Muscle of leg (tissue), 11 donors: ENCODE results near the gene PCDHB10. TPM values are rescaled to one million over a fixed set of nuclear protein-coding genes. Genes with fewer than 3 reads are reported as not detected.
"Not testable (repeated sequence)": the region's sequence is repeated elsewhere in the genome, so short reads cannot be mapped to it uniquely, and the experiment has no call there.

Source experiments
- DNase-seq: peaks from one replicate; pipeline ENCODE4 v3.0.0; 2013
- H3K27ac ChIP-seq: one replicate; pipeline ENCODE4 v1.5.1; 2013; ENCODE audit warnings: mild to moderate bottlenecking, low read length, control low read depth
- H3K27me3 ChIP-seq: one replicate; pipeline ENCODE4 v1.6.1; 2013; ENCODE audit warnings: low read length; ENCODE audit not compliant: control insufficient read depth, insufficient read depth
- H3K36me3 ChIP-seq: one replicate; pipeline ENCODE4 v1.6.1; 2013; ENCODE audit warnings: low read length; ENCODE audit not compliant: control insufficient read depth, insufficient read depth
- H3K4me1 ChIP-seq: one replicate; pipeline ENCODE4 v1.6.1; 2013; ENCODE audit warnings: low read length; ENCODE audit not compliant: control insufficient read depth, insufficient read depth
- H3K4me3 ChIP-seq: one replicate; pipeline ENCODE4 v1.5.1; 2013; ENCODE audit warnings: low read length, control low read depth
- H3K9me3 ChIP-seq: replicated peaks from 2 replicates; pipeline ENCODE4 v1.6.1; 2013; ENCODE audit warnings: low read depth, low read length; ENCODE audit not compliant: control insufficient read depth
- WGBS: methylation state at CpG from one replicate; pipeline ENCODE4 v1.1.5; 2013; ENCODE audit warnings: missing lambda C conversion rate; ENCODE audit not compliant: insufficient coverage; 5-methylcytosine and 5-hydroxymethylcytosine counted together
- polyA plus RNA-seq, 8 donors: library from polyadenylated mRNA; unstranded; fragments of 120-200 nt; gene quantifications; one replicate each; pipeline versions ENCODE4 v1.2.1 to v1.2.3, GENCODE V29; 2013; ENCODE audit warnings: inconsistent platforms in 1 of 8, low replicate concordance in 1 of 8; ENCODE audit not compliant: insufficient read length in 8 of 8, insufficient read depth in 1 of 8
- total RNA-seq: library from RNA; stranded (reverse); fragments of 120-200 nt; gene quantifications from one replicate; pipeline ENCODE4 v1.2.4, GENCODE V29; 2013

Gene PCDHB10
- total and polyA plus RNA-seq, 9 donors, result 2.1 to 5.1 (median 4.7) TPM

- peaks cover 30% of the 10 kb centered on the region for H3K9me3 ChIP-seq
- H3K4me3 ChIP-seq, H3K4me1 ChIP-seq, DNase-seq, H3K27ac ChIP-seq, H3K36me3 ChIP-seq: not testable (repeated sequence)
- peaks cover 11% of the 10 kb centered on the region for H3K27me3 ChIP-seq
- 24% methylated on average over 25 of the region's 28 CpGs for WGBS
Measured at GRCh38 chr5:141157901-141158300, 34.3 kb upstream of the PCDHB10 start.

GRCh38 chr5:141172381-141173204, 19.6 kb upstream of the PCDHB10 start, which contains the start of gene PCDHB7:
Gene PCDHB7, plus strand, starts transcription at chr5:141172644. Its CDS starts 192 bp downstream, at chr5:141172836.
- peak; percentile 40 for DNase-seq
- H3K4me3 ChIP-seq, result peak within 1 kb of the TSS; percentile 14
- H3K4me1 ChIP-seq, result no peaks in the 10 kb centered on the region
- H3K36me3 ChIP-seq, result no peaks in the 10 kb centered on the region
- H3K9me3 ChIP-seq, result peaks cover 19% of the 10 kb centered on the region
- WGBS, result 36% methylated on average over 12 of the region's 20 CpGs
- H3K27ac ChIP-seq, result no peak within 1 kb of the TSS
- peaks cover 13% of the 10 kb centered on the region for H3K27me3 ChIP-seq

DNA sequence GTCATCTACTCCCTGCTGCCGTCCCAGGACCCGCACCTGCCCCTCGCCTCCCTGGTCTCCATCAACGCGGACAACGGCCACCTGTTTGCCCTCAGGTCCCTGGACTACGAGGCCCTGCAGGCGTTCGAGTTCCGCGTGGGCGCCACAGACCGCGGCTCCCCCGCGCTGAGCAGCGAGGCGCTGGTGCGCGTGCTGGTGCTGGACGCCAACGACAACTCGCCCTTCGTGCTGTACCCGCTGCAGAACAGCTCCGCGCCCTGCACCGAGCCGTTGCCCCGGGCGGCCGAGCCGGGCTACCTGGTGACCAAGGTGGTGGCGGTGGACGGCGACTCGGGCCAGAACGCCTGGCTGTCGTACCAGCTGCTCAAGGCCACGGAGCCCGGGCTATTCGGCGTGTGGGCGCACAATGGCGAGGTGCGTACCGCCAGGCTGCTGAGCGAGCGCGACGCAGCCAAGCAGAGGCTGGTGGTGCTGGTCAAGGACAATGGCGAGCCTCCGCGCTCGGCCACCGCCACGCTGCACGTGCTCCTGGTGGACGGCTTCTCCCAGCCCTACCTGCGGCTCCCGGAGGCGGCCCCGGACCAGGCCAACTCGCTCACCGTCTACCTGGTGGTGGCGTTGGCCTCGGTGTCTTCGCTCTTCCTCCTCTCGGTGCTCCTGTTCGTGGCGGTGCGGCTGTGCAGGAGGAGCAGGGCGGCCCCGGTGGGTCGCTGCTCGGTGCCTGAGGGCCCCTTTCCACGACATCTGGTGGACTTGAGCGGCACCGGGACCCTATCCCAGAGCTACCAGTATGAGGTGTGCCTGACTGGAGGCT, 17.7 kb upstream of the PCDHB10 start:
- not testable (repeated sequence) for H3K27ac ChIP-seq, DNase-seq, H3K4me1 ChIP-seq, H3K36me3 ChIP-seq, H3K4me3 ChIP-seq
- 34% methylated on average over 64 of the region's 79 CpGs for WGBS
- peaks cover 19% of the 10 kb centered on the region for H3K9me3 ChIP-seq
- peaks cover 13% of the 10 kb centered on the region for H3K27me3 ChIP-seq

- Histone ChIP-seq H3K27ac (no peak overlapping the region), H3K36me3 (no peaks in the 10 kb centered on the region), H3K27me3 (peaks cover 16% of the 10 kb centered on the region), H3K4me1 (no peaks in the 10 kb centered on the region), H3K9me3 (peaks cover 22% of the 10 kb centered on the region), H3K4me3 (no peak overlapping the region)
- no CpG with 5 or more reads among the region's 1 CpG for WGBS
- no peak for DNase-seq
Measured at GRCh38 chr5:141175933-141176332, 16.2 kb upstream of the PCDHB10 start.

DNA sequence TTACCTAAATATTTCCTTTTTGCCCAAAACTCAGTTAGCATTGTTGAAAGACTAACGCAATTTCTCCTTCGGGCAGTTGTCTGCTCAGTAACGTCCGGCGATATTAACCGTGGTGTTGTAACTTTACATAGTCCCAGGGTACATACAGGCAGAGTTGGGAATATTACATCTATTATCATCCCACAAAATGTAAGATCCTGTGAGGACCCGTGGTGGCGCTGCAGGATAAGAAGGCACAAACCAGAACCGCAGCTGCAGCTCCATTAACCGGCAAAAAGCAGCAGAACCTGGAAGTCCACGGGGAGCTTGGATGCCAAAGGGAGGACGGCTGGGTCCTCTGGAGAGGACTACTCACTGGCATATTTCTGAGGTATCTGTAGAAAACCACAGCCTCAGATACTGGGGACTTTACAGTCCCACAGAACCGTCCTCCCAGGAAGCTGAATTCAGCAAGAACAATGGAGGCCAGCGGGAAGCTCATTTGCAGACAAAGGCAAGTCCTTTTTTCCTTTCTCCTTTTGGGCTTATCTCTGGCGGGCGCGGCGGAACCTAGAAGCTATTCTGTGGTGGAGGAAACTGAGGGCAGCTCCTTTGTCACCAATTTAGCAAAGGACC, 14.5 kb upstream of the PCDHB10 start, which contains the start of gene PCDHB8:
Gene PCDHB8 (plus strand): TSS at position 214 of the 615 bp plus-strand sequence. CDS start 245 bp downstream, at position 459.
- not testable (repeated sequence) for DNase-seq, H3K36me3 ChIP-seq, H3K4me3 ChIP-seq, H3K4me1 ChIP-seq, H3K27ac ChIP-seq
- Histone ChIP-seq H3K9me3 (peaks cover 24% of the 10 kb centered on the region), H3K27me3 (peaks cover 16% of the 10 kb centered on the region)
- WGBS, result 43% methylated on average over 3 of the region's 18 CpGs

- WGBS, result 30% methylated on average over 22 of the region's 39 CpGs
- H3K4me1 ChIP-seq, H3K27me3 ChIP-seq, H3K27ac ChIP-seq, DNase-seq, H3K4me3 ChIP-seq, H3K36me3 ChIP-seq: not testable (repeated sequence)
- H3K9me3 ChIP-seq, result peaks cover 18% of the 10 kb centered on the region
Measured at GRCh38 chr5:141179371-141179770, 12.8 kb upstream of the PCDHB10 start.

DNA sequence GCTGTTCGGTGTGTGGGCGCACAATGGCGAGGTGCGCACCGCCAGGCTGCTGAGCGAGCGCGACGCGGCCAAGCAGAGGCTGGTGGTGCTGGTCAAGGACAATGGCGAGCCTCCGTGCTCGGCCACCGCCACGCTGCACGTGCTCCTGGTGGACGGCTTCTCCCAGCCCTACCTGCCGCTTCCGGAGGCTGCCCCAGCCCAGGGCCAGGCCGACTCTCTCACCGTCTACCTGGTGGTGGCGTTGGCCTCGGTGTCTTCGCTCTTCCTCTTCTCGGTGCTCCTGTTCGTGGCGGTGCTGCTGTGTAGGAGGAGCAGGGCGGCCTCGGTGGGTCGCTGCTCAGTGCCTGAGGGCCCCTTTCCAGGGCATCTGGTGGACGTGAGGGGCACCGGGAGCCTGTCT, 12.3 kb upstream of the PCDHB10 start:
- not testable (repeated sequence) for DNase-seq, H3K4me1 ChIP-seq, H3K36me3 ChIP-seq, H3K27ac ChIP-seq, H3K4me3 ChIP-seq
- Histone ChIP-seq H3K27me3 (peaks cover 13% of the 10 kb centered on the region), H3K9me3 (peaks cover 21% of the 10 kb centered on the region)
- 28% methylated on average over 18 of the region's 32 CpGs for WGBS

DNA sequence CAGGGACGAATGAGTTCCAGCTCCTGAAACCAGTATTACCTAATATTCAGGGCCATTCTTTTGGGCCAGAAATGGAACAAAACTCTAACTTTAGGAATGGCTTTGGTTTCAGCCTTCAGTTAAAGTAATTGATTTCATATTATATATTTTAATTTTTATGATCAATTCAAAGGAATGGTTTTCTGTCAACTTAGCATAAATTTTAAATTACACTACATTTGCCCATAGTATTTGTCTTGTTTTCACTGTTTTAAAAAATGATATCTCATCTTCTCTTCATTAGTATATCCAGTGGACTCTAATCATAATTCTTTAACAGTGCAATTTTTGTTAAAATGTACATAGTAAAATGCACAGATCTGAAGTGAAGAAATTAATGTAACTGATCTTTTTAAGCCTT, 11.8 kb upstream of the PCDHB10 start:
- Histone ChIP-seq H3K27me3 (peaks cover 13% of the 10 kb centered on the region), H3K9me3 (peaks cover 21% of the 10 kb centered on the region), H3K27ac (no peak overlapping the region), H3K36me3 (no peaks in the 10 kb centered on the region), H3K4me1 (no peaks in the 10 kb centered on the region), H3K4me3 (no peak overlapping the region)
- no CpG with 5 or more reads among the region's 1 CpG for WGBS
- DNase-seq, result no peak

- 8% methylated on average over 13 of the region's 13 CpGs for WGBS
- H3K4me3 ChIP-seq, result peak within 1 kb of the TSS; percentile 28
- H3K36me3 ChIP-seq, result no peaks in the 10 kb centered on the region
- peaks cover 27% of the 10 kb centered on the region for H3K9me3 ChIP-seq
- H3K27ac ChIP-seq, result no peak within 1 kb of the TSS
- peak; percentile 55 for DNase-seq
- H3K27me3 ChIP-seq, result peaks cover 13% of the 10 kb centered on the region
- no peaks in the 10 kb centered on the region for H3K4me1 ChIP-seq
Measured at GRCh38 chr5:141182248-141182647, 9.9 kb upstream of the PCDHB10 start, which contains the start of gene PCDHB16. Gene PCDHB16, plus strand, starts transcription at chr5:141182387. Its CDS starts 173 bp downstream, at chr5:141182560.
